Femur (tissue), 1 donor: ENCODE data around the gene HMGN3.

Experiments
- DNase-seq: peaks from one replicate; pipeline ENCODE4 v3.0.0-alpha.2; 2017

Gene HMGN3

GRCh38 chr6:79231666-79232065, 2.8 kb downstream of the HMGN3 start:
- DNase-seq = no peak

- no peak for DNase-seq
Measured at GRCh38 chr6:79231101-79231500, 3.4 kb downstream of the HMGN3 start.

GRCh38 chr6:79230149-79230548, 4.3 kb downstream of the HMGN3 start:
- DNase-seq = no peak

GRCh38 chr6:79227445-79227844, 7.0 kb downstream of the HMGN3 start:
- no peak for DNase-seq

GRCh38 chr6:79226660-79227059, 7.8 kb downstream of the HMGN3 start:
- DNase-seq = no peak

- no peak for DNase-seq
Measured at GRCh38 chr6:79225717-79226599, 8.5 kb downstream of the HMGN3 start.

GRCh38 chr6:79223611-79224404, 10.7 kb downstream of the HMGN3 start:
- DNase-seq = no peak

GRCh38 chr6:79215213-79215824, 19.2 kb downstream of the HMGN3 start:
- DNase-seq = no peak

GRCh38 chr6:79212859-79213258, 21.6 kb downstream of the HMGN3 start:
- DNase-seq = no peak

GRCh38 chr6:79208816-79209215, 25.7 kb downstream of the HMGN3 start:
- no peak for DNase-seq

GRCh38 chr6:79203753-79204253, 30.7 kb downstream of the HMGN3 start:
- DNase-seq = no peak

GRCh38 chr6:79202556-79202955, 31.9 kb downstream of the HMGN3 start:
- no peak for DNase-seq

GRCh38 chr6:79201983-79202382, 32.5 kb downstream of the HMGN3 start:
- no peak for DNase-seq

- no peak for DNase-seq
Measured at GRCh38 chr6:79201143-79201542, 33.3 kb downstream of the HMGN3 start.

GRCh38 chr6:79196912-79197311, 37.6 kb downstream of the HMGN3 start:
- DNase-seq = no peak

GRCh38 chr6:79193971-79194370, 40.5 kb downstream of the HMGN3 start:
- no peak for DNase-seq

GRCh38 chr6:79189760-79190350, 44.6 kb downstream of the HMGN3 start:
- DNase-seq = no peak

GRCh38 chr6:79188885-79189480, 45.5 kb downstream of the HMGN3 start:
- DNase-seq = peak; percentile 48

- DNase-seq = no peak
Measured at GRCh38 chr6:79188107-79188506, 46.4 kb downstream of the HMGN3 start.

GRCh38 chr6:79186564-79186963, 47.9 kb downstream of the HMGN3 start:
- no peak for DNase-seq

GRCh38 chr6:79184641-79185040, 49.8 kb downstream of the HMGN3 start:
- no peak for DNase-seq

GRCh38 chr6:79184086-79184485, 50.4 kb downstream of the HMGN3 start:
- DNase-seq = no peak

GRCh38 chr6:79180052-79180451, 54.4 kb downstream of the HMGN3 start:
- no peak for DNase-seq
